Stimulated activated memory B cell treated with anti-CD40 and anti-IgM and Interleukin-4, amounts not matched to agents 10 μg/mL and 1 μg/mL and 100 μg/mL, for 72 hours (primary cell): ENCODE measurements around the gene SLC16A3.
"Not testable (repeated sequence)": the region's sequence is repeated elsewhere in the genome, so short reads cannot be mapped to it uniquely, and the experiment has no call there.

Source experiments
- ATAC-seq: fragments of 150-1000 bp; cut with Tn5 transposase; 2 replicates; pipeline ENCODE4 v1.10.0; 2021
- H3K27ac Mint-ChIP-seq: one replicate; pipeline ENCODE4 v1.8.0; 2022; ENCODE audit warnings: mild to moderate bottlenecking, mixed read lengths
- H3K27me3 Mint-ChIP-seq: one replicate; pipeline ENCODE4 v1.8.0; 2022; ENCODE audit warnings: mixed read lengths
- H3K36me3 Mint-ChIP-seq: one replicate; pipeline ENCODE4 v1.8.0; 2022; ENCODE audit warnings: mixed read lengths
- H3K4me1 Mint-ChIP-seq: one replicate; pipeline ENCODE4 v1.8.0; 2022; ENCODE audit warnings: mixed read lengths
- H3K4me3 Mint-ChIP-seq: one replicate; pipeline ENCODE4 v1.8.0; 2022; ENCODE audit warnings: mild to moderate bottlenecking, moderate library complexity, mixed read lengths
- H3K9me3 Mint-ChIP-seq: one replicate; pipeline ENCODE4 v1.8.0; 2022; ENCODE audit warnings: mixed read lengths

The SLC16A3 gene

DNA sequence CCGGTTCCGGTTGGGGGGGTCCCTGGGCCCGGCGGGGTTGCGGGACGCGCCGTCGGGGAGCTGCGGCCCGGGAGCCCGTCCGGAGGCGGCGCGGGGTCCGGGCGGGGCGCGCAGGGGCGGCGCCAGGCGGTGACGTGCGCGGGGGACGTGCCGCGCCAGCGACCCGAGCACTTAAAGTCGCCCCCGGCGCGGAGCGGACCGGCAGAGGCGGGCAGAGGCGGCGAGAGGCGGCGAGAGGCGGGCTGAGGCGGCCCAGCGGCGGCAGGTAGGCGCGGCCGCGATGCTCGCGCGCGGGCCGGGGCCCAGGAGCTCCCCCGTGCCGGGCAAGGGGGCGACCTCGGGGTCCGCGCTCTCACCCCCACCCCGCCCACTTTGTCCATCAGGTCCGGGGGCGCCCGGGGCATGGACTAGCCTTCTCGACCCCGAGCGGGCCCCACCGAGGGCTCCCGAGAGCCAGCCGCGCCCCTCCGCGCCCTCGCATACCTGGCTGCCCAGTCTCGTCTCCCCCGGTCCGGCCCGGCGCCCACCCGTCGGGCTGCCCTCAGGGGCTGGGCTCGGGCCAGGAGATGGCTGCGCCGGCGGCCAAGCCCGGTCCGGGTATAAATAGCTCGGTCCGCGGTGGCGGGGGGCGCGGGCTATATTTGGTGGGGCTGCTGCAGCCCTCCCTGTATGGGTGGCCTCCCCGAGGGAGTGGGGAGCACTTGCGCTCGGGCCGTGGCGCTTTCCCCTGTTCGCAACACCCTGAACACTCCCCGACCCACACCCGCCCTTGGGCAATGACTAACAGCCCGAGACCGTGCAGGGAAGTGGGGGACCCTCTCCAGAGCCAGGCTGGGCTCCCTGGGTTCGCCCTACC is at the start of gene SLC16A3:
Gene SLC16A3, plus strand, starts transcription at position 201 of the 856 bp plus-strand sequence. CDS start 6,967 bp downstream, outside the sequence.
- Mint-ChIP-seq H3K27ac (peak within 1 kb of the TSS; percentile 91), H3K36me3 (no peaks in the 10 kb centered on the region), H3K4me1 (peaks cover 32% of the 10 kb centered on the region), H3K4me3 (peak within 1 kb of the TSS; percentile 89), H3K27me3 (no peaks in the 10 kb centered on the region), H3K9me3 (no peaks in the 10 kb centered on the region)
- ATAC-seq: peak; percentile 80

DNA sequence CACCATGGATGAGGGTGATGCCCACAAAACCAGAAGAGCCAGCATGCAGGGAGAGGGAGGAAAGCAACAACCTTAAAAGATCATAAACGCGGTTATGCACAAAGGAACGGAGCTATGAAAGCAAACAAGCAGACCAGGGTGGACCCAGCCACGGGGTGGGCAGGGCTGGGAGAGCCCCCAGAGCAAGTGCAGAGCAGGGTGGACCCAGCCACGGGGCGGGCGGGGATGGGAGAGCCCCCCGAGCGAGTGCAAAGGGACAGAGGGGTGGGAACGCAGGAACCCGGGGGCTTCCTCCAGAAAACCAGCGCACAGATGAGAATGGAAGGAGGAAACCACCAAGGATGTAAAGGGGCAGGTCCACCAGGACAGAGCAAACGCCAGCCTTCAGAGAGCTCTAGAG is 49.4 kb upstream of the SLC16A3 start:
- no peak overlapping the region for H3K4me3 Mint-ChIP-seq
- no peaks in the 10 kb centered on the region for H3K9me3 Mint-ChIP-seq
- no peak for ATAC-seq
- H3K4me1 Mint-ChIP-seq: no peaks in the 10 kb centered on the region
- no peaks in the 10 kb centered on the region for H3K27me3 Mint-ChIP-seq
- H3K27ac Mint-ChIP-seq: no peak overlapping the region
- H3K36me3 Mint-ChIP-seq: peaks cover 37% of the 10 kb centered on the region

DNA sequence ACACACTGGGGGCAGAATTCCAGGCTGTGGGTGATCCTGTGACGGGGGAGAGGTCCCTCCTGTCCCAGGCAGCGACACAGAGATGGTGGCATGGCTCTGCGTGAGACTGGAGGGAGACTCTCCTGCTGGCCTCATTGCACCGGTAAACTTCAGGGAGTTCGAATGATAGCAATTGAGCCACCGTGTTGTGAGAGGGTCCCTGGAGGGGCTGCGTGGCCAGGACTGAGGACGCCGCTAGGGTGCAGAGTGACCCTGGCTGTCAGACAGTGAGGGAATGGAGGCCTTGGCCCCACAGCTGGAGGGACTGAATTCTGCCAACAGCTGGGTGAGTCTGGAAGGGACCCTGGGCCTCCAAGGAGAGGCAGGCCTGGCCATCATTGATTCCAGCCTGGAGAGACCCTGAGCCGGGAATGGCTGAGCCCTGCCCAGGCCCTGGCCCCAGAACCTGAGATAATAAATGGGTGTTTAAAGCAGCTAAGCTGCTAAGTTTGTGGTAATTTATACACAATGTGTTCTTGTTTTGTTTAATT is 48.8 kb upstream of the SLC16A3 start:
- Mint-ChIP-seq H3K4me3 (no peak overlapping the region), H3K4me1 (no peaks in the 10 kb centered on the region), H3K9me3 (no peaks in the 10 kb centered on the region), H3K27ac (no peak overlapping the region), H3K27me3 (no peaks in the 10 kb centered on the region), H3K36me3 (peaks cover 41% of the 10 kb centered on the region)
- no peak for ATAC-seq

DNA sequence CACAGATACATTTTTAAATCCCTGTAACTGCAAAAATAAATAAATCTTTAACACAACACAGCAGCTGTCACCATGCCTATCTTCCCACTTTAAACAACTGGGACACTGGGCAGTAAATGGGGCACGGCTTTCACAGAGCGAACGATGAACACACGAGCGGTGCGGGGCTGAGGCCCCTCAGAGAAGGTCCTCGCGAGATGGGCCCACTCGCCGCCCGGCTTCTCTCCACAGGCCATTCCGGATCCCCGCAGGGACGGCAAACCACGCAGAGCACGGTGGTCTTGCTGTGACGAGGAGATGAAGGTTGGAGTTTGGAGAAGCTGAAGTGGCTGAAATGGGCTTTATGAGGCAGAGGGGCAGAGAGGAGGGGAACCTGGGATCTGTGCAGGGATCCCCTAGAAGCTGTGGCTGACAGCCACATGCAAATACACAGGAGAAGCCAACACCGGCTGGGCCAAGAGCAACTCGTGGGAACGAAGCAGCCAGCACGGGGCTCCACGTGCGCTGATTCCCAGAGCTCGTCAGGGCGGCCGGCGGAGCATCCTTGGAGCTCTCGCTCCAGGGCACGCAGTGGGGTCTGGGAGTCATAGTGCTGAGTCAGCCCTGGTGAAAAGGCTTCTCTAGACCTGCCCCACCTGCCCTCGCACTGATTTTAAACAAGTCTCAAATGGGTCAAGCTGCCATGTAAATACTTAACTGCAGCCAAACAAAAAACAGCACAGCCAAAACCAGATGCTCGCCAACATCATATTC is 47.9 kb upstream of the SLC16A3 start:
- H3K9me3 Mint-ChIP-seq: no peaks in the 10 kb centered on the region
- ATAC-seq: no peak
- no peaks in the 10 kb centered on the region for H3K27me3 Mint-ChIP-seq
- H3K36me3 Mint-ChIP-seq: peaks cover 39% of the 10 kb centered on the region
- no peaks in the 10 kb centered on the region for H3K4me1 Mint-ChIP-seq
- no peak overlapping the region for H3K4me3 Mint-ChIP-seq
- H3K27ac Mint-ChIP-seq: no peak overlapping the region

DNA sequence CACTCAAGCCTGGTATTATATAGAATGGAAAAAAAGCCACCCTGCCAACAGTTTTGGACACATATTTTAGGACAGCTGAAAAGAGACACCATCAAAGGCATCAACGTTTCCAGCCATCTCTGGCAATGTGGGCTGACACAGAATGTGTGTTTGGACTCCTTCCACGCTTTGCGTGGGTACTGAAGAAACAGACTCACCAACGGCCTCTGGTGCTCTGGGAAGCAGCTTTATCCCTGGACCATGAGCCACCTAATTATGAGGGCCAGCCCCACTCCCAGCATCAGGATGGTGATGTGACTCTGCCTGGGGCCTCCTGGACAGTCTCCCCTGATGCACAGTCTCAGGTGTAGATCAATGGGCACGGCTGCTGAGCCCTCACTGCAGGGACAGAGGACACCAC is 44.1 kb upstream of the SLC16A3 start:
- Mint-ChIP-seq H3K9me3 (no peaks in the 10 kb centered on the region), H3K4me3 (no peak overlapping the region), H3K4me1 (no peaks in the 10 kb centered on the region), H3K27ac (no peak overlapping the region), H3K36me3 (peaks cover 37% of the 10 kb centered on the region), H3K27me3 (no peaks in the 10 kb centered on the region)
- no peak for ATAC-seq

DNA sequence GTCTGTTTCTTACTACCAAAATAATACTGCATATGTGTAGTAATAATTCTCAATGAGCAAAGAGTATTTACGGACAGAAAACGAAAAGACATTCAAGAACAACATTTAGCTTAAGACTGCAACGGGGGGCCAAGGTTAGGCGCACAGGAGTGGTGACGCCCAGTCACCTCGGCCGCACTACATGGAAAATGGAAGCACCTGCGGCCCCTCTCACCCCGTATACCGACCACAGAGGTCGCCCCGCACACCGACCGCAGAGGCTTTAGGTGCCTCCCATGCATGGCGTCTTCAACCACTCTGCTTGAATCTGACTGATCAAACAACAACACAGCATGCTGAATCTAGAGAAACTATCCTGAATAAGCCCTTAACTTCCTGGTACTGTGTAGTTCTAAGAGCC is 42.6 kb upstream of the SLC16A3 start:
- H3K9me3 Mint-ChIP-seq: no peaks in the 10 kb centered on the region
- H3K27me3 Mint-ChIP-seq: no peaks in the 10 kb centered on the region
- no peak overlapping the region for H3K27ac Mint-ChIP-seq
- H3K4me3 Mint-ChIP-seq: no peak overlapping the region
- no peak for ATAC-seq
- H3K4me1 Mint-ChIP-seq: no peaks in the 10 kb centered on the region
- H3K36me3 Mint-ChIP-seq: peaks cover 33% of the 10 kb centered on the region

DNA sequence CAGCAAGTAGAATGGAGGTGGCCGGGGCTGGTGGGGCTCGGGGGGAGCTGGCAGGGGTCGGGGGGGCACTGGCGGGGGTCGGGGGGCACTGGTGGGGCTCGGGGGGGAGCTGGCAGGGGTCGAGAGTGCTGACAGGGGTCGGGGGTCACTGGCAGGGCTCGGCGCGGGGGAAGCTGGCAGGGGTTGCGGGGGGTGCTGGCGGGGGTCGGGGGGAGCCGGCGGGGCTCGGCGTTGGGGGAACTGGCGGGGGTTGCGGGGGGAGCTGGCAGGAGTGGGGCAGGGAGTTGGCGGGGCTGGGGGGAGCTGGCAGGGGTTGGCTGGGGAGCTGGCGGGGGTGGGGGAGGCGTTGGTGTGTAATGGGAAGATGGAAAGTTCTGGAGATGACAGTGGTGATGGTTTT is 41.3 kb upstream of the SLC16A3 start:
- Mint-ChIP-seq H3K4me1 (no peaks in the 10 kb centered on the region), H3K36me3 (peaks cover 37% of the 10 kb centered on the region), H3K9me3 (no peaks in the 10 kb centered on the region), H3K27ac (no peak overlapping the region), H3K4me3 (no peak overlapping the region), H3K27me3 (no peaks in the 10 kb centered on the region)
- no peak for ATAC-seq

DNA sequence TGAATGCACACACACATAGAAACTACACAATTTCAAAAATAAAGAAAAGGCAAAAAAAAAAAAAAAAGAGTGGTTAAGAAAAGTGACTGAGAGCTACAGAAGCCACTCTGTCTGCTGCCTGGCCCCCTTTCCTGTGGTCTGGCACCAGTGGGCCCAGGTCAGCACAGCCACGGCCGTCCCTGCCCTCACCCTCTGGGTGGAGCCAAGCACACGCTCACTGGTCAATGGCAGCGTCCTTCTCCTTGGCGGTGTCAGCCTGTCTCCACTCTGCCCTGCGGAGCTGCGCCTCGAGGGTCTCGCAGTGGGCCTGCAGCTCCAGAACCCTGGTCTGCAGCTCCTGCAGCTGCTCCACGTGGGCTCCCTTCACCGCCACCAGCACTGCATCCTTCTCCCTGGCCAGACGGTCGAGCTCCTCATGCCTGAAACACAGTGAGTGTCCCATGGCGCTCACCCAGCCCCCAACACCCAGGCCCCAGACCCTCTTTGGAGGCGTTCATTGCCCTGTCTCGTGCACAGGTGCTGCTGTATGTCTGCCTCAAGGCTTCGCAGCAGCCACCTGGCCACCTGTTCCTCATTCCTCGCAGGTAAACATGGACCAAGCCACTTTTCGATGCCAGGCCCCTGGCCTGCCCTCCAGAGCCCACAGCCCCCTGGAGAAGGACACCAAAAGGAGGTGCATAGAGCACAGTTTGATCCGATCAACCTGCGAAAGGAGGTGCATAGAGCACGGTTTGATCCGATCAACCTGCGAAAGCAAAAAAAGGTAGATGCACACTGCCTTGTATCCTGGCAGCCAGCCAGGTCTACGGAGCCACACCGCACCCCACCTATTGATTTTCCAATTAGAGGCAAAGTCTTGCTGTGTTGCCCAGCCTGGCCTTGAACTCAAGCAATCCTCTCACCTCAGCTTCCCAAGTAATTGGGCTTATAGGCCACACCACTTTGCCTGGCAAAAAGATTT is 40.6 kb upstream of the SLC16A3 start:
- Mint-ChIP-seq H3K27me3 (no peaks in the 10 kb centered on the region), H3K27ac (no peak overlapping the region), H3K36me3 (peaks cover 35% of the 10 kb centered on the region), H3K9me3 (no peaks in the 10 kb centered on the region), H3K4me3 (no peak overlapping the region), H3K4me1 (peaks cover 3% of the 10 kb centered on the region)
- ATAC-seq: no peak

DNA sequence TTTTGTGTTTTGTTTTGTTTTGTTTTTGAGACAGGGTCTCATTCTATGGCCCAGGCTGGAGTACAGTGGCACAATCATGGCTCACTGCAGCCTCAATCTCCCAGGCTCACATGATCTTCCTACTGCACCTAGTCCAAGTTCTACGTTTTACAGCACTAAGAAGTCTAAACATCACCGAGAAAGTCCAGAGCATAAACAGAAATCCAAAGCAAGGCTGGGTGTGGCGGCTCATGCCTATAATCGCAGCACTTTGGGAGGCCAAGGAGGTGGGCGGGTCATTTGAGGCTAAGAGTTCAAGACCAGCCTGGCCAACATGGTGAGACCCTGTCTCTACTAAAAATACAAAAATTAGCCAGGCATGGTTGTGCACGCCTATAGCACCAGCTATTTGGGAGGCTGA is 35.8 kb upstream of the SLC16A3 start:
- H3K4me1 Mint-ChIP-seq: peaks cover 14% of the 10 kb centered on the region
- ATAC-seq, H3K27me3 Mint-ChIP-seq, H3K9me3 Mint-ChIP-seq, H3K4me3 Mint-ChIP-seq, H3K27ac Mint-ChIP-seq: not testable (repeated sequence)
- H3K36me3 Mint-ChIP-seq: peaks cover 51% of the 10 kb centered on the region

DNA sequence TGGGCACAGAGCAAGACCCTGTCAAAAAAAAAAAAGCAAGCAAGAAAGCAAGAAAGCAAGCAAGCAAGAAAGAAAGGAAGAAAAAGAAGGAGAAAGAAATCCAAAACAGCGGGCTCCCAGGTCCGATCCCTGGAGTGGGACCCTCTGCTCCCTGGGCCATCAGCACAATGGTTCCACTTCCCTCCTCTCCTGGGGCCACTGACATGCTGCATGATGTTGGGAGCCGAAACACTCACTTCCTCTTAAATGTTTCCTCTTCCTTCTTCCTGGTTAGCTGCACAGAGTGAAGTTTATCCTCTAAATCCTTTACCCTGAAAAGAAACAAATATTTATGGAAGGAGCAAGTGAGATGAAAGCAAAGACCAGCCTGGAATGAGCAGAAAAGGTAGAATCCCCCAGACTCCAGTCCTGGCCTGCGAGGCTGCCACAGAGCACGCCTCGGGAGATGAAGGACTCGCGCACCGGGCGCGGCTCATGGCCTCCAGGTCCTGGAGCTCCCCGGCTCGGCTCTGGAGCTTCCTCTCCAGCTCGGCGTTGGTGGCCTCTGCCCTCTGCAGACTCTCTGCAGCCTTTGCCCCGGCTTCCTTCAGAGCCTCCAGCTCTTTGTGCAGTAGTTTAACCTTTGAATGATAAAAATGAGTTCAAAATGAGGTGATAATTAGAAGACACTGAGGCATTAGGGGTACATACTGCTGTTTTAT is 35.2 kb upstream of the SLC16A3 start:
- no peaks in the 10 kb centered on the region for H3K9me3 Mint-ChIP-seq

DNA sequence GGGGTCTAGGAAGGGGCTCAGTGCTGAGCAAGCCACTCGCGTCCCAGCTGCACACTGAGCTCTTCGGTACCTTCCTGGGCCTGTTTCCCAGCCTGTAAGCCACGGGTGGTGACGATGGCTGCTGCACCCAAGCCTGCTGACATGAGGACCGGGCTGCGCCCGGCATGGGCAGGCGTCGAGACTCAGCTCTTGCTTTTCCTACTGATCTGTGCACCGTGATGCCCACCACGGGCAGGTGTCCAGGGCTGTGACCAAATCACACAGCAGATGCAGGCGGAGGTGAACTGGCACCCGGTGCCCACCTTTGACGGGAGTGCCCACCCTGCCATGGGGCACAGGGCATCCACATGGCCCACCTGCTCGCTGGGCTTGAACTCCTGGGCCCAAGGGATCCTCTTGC is 34.1 kb upstream of the SLC16A3 start:
- no peak for ATAC-seq
- peaks cover 68% of the 10 kb centered on the region for H3K36me3 Mint-ChIP-seq
- peaks cover 21% of the 10 kb centered on the region for H3K4me1 Mint-ChIP-seq
- H3K4me3 Mint-ChIP-seq: no peak overlapping the region
- H3K27me3 Mint-ChIP-seq: no peaks in the 10 kb centered on the region
- no peaks in the 10 kb centered on the region for H3K9me3 Mint-ChIP-seq
- no peak overlapping the region for H3K27ac Mint-ChIP-seq

More for the DNA sequence above, 35.2 kb upstream of the SLC16A3 start:
- Mint-ChIP-seq H3K36me3 (peaks cover 57% of the 10 kb centered on the region), H3K4me3 (no peak overlapping the region), H3K27me3 (no peaks in the 10 kb centered on the region), H3K4me1 (peaks cover 20% of the 10 kb centered on the region), H3K27ac (no peak overlapping the region)
- no peak for ATAC-seq

DNA sequence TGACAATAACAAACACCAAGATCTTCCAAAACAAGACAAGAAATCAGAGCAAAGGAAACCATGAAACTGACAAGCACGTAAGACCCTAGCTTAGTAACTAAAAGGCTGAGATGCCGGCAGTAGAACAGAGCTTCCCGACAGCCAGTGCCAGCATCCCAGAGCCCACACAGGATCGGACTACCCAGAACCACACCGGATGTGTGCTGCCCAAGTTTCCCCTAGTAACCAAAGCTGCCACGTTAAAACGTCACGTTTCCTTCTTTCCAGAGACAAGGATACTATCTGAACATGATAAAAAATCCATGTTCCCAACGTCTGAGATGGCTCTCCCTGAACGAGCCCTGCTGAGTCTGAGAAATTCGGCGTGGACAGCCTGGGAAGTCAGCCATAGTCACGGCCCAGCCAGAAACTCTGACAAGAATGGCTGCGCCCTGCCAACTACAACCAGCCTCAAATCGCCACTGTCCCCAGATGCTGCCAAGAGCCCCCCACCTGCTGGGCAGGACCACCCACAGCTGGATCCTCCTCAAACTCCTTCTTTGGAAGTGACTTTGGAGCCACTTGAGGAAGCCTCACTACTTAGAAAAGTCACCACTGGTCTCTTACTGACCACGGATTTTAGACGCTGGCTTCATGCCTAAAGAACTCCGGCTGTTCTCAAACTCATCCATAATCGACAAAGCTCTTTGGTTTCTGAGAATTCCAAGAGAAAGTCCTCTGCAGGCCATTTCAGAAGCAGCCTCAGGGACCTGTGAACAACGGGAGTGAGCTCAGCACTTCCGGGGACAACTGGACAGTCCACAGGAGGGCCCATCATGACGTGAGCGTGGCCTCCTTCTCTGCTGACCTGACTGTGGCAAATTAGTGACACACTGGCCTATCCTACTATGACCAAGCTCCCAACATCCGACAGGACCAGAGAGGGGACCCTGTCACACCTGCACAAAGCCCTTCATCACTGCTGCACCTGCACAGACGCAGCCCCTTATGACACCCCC is 32.9 kb upstream of the SLC16A3 start:
- Mint-ChIP-seq H3K4me3 (no peak overlapping the region), H3K9me3 (no peaks in the 10 kb centered on the region), H3K27me3 (no peaks in the 10 kb centered on the region), H3K27ac (no peak overlapping the region), H3K36me3 (peaks cover 69% of the 10 kb centered on the region), H3K4me1 (peaks cover 21% of the 10 kb centered on the region)
- ATAC-seq: no peak

DNA sequence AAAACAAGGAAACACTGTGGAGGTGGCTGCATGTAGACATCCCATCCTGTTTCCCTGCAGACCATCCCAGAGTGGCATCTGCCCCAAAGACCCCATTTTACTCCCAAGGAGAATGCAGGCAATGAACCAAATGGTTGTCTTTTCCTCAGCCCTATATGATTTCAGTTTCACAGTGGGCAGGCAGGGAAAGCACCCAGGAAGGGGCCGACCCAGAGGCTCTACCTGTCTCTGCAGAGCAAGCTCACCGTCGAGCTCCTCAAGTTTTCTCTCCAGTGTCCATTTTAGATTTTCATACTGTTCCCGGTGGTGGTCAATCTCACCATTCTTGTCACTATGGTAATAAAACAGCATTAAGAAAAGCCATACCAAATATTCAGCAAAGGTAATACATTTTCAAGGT is 30.8 kb upstream of the SLC16A3 start:
- Mint-ChIP-seq H3K36me3 (peaks cover 67% of the 10 kb centered on the region), H3K9me3 (no peaks in the 10 kb centered on the region), H3K4me1 (peaks cover 20% of the 10 kb centered on the region), H3K4me3 (no peak overlapping the region), H3K27me3 (no peaks in the 10 kb centered on the region), H3K27ac (peak overlapping the region; percentile 40)
- ATAC-seq: no peak
